Psoas muscle (tissue), 8 donors: ENCODE results near the gene NTN4. TPM values are rescaled to one million over a fixed set of nuclear protein-coding genes. Genes with fewer than 3 reads are reported as not detected.

Source experiments
- ATAC-seq, 4 donors: fragments of 200-7000 bp; cut with Tn5 transposase; one replicate each; pipeline ENCODE4 v1.9.1; 2020; ENCODE audit warnings: moderate library complexity in 3 of 4, mild to moderate bottlenecking in 2 of 4
- DNase-seq, 2 donors: peaks; one replicate each; pipeline ENCODE4 v3.0.0-alpha.2; 2020
- H3K27ac ChIP-seq: fragments of 200-600 bp; one replicate; pipeline ENCODE4 v1.8.0; 2022
- H3K27me3 ChIP-seq, 3 donors: fragments of 200-600 bp in 1 of 3; one replicate each; pipeline versions ENCODE4 v1.6.1 to v1.8.0; 2013 to 2022; ENCODE audit warnings: low read length in 2 of 3, mild to moderate bottlenecking in 2 of 3, moderate library complexity in 1 of 3; ENCODE audit not compliant: insufficient read depth in 3 of 3
- H3K36me3 ChIP-seq, 2 donors: fragments of 200-600 bp in 1 of 2; one replicate each; pipeline versions ENCODE4 v1.6.1 to v1.8.0; 2013 to 2022; ENCODE audit warnings: low read depth in 1 of 2, mild to moderate bottlenecking in 1 of 2, moderate library complexity in 1 of 2; ENCODE audit not compliant: insufficient read depth in 1 of 2
- H3K4me1 ChIP-seq: fragments of 200-600 bp; one replicate; pipeline ENCODE4 v1.8.0; 2022
- H3K4me3 ChIP-seq: fragments of 200-600 bp; one replicate; pipeline ENCODE4 v1.8.0; 2022; ENCODE audit warnings: mild to moderate bottlenecking
- H3K9me3 ChIP-seq: fragments of 200-600 bp; one replicate; pipeline ENCODE4 v1.8.0; 2022
- WGBS, 3 donors: extraction: QIAGEN DNeasy Blood & Tissue Kit; methylation state at CpG; one replicate each; pipeline versions ENCODE4 v1.1.6 to v1.1.7; 2013; 5-methylcytosine and 5-hydroxymethylcytosine counted together
- intact Hi-C, 2 donors: fragments of 100-400 bp; cut with DNase I; formaldehyde crosslinking; loops; one replicate each; pipeline versions ENCODE4 v1.11.0 to v1.14.2; 2022
- polyA plus RNA-seq, 3 donors: library from polyadenylated mRNA; stranded (reverse); fragments of 200-250 nt; gene quantifications; one replicate each; pipeline ENCODE4 v1.2.3, GENCODE V29; 2013
- total RNA-seq, 4 donors: library from RNA; stranded (reverse); fragmentation: NEBNext Ultra II Directional in 2 of 4; extraction: Animal tissue kit (Norgen Biotek cat#: 25700) in 2 of 4; gene quantifications; one replicate each; pipeline versions ENCODE4 v1.2.1 to v1.2.4, GENCODE V29; 2021 to 2023
- TF ChIP-seq, protein P1 (sequence below): fragments of 200-600 bp; IDR thresholded peaks from one replicate; pipeline ENCODE4 v1.8.0; 2022; ENCODE audit warnings: antibody characterized with exemption
- donor health status: healthy with polysubstance abuse.
- donor health status: DM: no; HTN: no; CAD: no; lungs with moderate emphysema.
- donor health status: Bipolar disorder and iron deficiency.
- donor health status: healthy.
- donor health status: DM: yes; HTN: yes; CAD: no.
- donor health status: DM: no; HTN: no; CAD: no.
- donor health status: DM: no; HTN: no; CAD: no.
- donor health status: DM: yes; HTN: yes; CAD: no.

Gene NTN4
- total and polyA plus RNA-seq, 7 donors, result 2.9 to 13.3 (median 4.2) TPM

- ATAC-seq, result no peak
- TF ChIP-seq, protein P1, sequence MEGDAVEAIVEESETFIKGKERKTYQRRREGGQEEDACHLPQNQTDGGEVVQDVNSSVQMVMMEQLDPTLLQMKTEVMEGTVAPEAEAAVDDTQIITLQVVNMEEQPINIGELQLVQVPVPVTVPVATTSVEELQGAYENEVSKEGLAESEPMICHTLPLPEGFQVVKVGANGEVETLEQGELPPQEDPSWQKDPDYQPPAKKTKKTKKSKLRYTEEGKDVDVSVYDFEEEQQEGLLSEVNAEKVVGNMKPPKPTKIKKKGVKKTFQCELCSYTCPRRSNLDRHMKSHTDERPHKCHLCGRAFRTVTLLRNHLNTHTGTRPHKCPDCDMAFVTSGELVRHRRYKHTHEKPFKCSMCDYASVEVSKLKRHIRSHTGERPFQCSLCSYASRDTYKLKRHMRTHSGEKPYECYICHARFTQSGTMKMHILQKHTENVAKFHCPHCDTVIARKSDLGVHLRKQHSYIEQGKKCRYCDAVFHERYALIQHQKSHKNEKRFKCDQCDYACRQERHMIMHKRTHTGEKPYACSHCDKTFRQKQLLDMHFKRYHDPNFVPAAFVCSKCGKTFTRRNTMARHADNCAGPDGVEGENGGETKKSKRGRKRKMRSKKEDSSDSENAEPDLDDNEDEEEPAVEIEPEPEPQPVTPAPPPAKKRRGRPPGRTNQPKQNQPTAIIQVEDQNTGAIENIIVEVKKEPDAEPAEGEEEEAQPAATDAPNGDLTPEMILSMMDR, result no peak
- Histone ChIP-seq H3K27ac (no peak overlapping the region), H3K4me3 (no peak overlapping the region), H3K27me3 (no peaks in the 10 kb centered on the region), H3K36me3 (no peaks in the 10 kb centered on the region), H3K9me3 (no peaks in the 10 kb centered on the region), H3K4me1 (no peaks in the 10 kb centered on the region)
- DNase-seq, result no peak
- intact Hi-C loops, result no loop called here
- WGBS, 3 donors, result 70 to 76% (median 72%) methylated on average over 5 of the region's 5 CpGs
Measured at GRCh38 chr12:95802482-95803270, 12.1 kb upstream of the NTN4 start.

- WGBS, 3 donors, result 82 to 85% (median 83%) methylated on average over 2 of the region's 2 CpGs
- DNase-seq, result no peak
- TF ChIP-seq, protein P1, result no peak
- H3K4me1 ChIP-seq, result no peaks in the 10 kb centered on the region
- ATAC-seq, result no peak
- no peak overlapping the region for H3K27ac ChIP-seq
- no peaks in the 10 kb centered on the region for H3K9me3 ChIP-seq
- peaks cover 0 to 13% (median 0%) of the 10 kb centered on the region in 3 donors for H3K27me3 ChIP-seq
- H3K36me3 ChIP-seq, result no peaks in the 10 kb centered on the region
- intact Hi-C loops, result no loop called here
- H3K4me3 ChIP-seq, result no peak overlapping the region
Measured at GRCh38 chr12:95796982-95797289, 6.4 kb upstream of the NTN4 start.

- ATAC-seq (no peak), DNase-seq (no peak)
- no peaks in the 10 kb centered on the region for H3K9me3 ChIP-seq
- H3K27me3 ChIP-seq, result peaks cover 0 to 19% (median 0%) of the 10 kb centered on the region in 3 donors
- TF ChIP-seq, protein P1, result no peak
- no peak overlapping the region for H3K27ac ChIP-seq
- H3K36me3 ChIP-seq, result no peaks in the 10 kb centered on the region
- WGBS, 3 donors, result 67 to 91% (median 90%) methylated on average over 4 of the region's 4 CpGs
- intact Hi-C loops, result no loop called here
- H3K4me3 ChIP-seq, result no peak overlapping the region
- H3K4me1 ChIP-seq, result no peaks in the 10 kb centered on the region
Measured at GRCh38 chr12:95796225-95796981, 5.8 kb upstream of the NTN4 start.

DNA sequence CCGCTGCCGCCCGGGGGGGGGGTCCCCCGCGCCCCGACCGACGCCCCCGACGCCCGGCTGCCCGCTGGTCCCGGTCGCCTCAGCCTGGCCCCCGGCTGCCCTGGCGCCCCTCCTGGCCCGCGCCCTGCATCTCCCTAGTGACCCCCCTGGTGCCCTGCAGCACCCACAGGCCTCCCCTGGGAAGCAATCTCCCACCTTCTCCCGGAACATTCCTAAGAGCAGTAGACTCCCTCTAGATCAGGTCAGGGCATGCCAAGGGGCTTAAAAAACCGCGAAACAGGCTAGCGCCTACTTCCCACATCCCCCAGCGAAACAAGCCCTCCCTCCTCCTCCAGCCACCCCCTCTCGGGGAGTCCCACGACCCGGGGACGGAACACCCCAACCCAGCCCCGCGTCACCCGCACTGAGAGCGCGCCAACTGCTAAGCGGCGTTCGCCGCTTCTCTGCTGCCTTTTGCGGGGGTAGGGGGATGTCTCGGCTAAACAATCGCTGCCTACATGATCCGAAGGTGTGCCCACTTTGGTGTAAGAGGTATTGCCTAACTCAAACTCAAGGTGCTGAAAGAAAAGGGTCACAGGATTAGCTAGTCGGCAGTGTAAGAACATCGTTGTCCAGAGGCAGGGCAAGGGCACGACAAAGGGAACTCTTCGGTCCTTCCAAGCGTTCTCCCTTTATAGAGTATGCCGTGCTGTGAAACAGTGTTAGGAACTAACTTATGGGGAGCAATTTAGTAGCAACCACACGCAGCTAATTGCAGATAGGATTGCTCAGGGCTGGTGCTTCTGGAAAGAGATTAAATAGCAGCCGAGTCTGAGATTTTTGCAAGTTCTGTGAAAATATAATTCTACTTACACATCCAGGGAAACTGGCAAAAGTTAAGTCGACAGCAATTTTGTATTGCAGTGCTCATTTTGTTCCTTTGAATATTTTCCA, 619 bp upstream of the NTN4 start:
- H3K4me1 ChIP-seq, result no peaks in the 10 kb centered on the region
- H3K27ac ChIP-seq, result peak overlapping the region; percentile 19
- DNase-seq (peak; percentile 26 to 58), ATAC-seq (peak in 3 of 4 donors; percentile 32 to 48 (median 42))
- no peaks in the 10 kb centered on the region for H3K9me3 ChIP-seq
- TF ChIP-seq, protein P1, result no peak
- peak overlapping the region; percentile 77 for H3K4me3 ChIP-seq
- H3K36me3 ChIP-seq, result no peaks in the 10 kb centered on the region
- WGBS, 3 donors, result 2 to 3% (median 2%) methylated on average over 31 to 48 of the region's 49 CpGs
- peaks cover 0 to 61% (median 8%) of the 10 kb centered on the region in 3 donors for H3K27me3 ChIP-seq
- intact Hi-C loops, result no loop called here
